ENCODE results near the gene TPCN1. TPM values are rescaled to one million over a fixed set of nuclear protein-coding genes. Genes with fewer than 3 reads are reported as not detected.

TPCN1 gene
- total RNA-seq, 1 experiment from 2014 or later, result 13.5 TPM

DNA sequence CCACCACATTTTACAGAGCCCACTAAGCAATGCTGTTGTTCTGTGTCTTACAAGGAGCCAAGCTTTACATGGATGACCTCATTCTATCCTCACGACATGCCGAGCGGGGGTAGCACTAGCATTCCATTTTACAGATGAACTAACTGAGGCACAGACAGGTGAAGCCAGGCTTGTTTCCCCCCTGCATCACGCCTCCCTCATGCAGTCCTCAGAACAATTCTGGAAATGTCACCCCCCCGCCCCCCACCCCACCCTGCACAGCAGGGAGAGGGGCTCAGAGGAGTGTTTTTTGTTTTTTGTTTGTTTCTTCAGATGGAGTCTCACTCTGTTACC lies 112.1 kb downstream of the TPCN1 start:
- H3K4me2 ChIP-seq (ENCODE audit: insufficient read depth, insufficient read length, low read length), result no peak overlapping the region
- H3K27me3 Mint-ChIP-seq (ENCODE audit: low read depth), result peaks cover 24% of the 10 kb centered on the region
- no peaks in the 10 kb centered on the region for H3K9me3 ChIP-seq (ENCODE audit: control insufficient read depth, low read depth, low read length)
- peaks cover 0 to 35% (median 24%) of the 10 kb centered on the region in 3 experiments; a peak in 5 of 7 replicates for H3K36me3 Mint-ChIP-seq (ENCODE audit: insufficient read depth in 1 of 3, low read depth in 3 of 3)
- H3K18ac ChIP-seq (ENCODE audit: insufficient read length, low read depth, low read length), result no peak overlapping the region
- H3T11ph ChIP-seq (ENCODE audit: low read length), result no peak overlapping the region
- no peak overlapping the region for H2BK120ac ChIP-seq (ENCODE audit: low read depth, low read length, poor library complexity, severe bottlenecking)
- no peak overlapping the region for H2BK12ac ChIP-seq (ENCODE audit: insufficient read length, low read depth, low read length)
- no peaks in the 10 kb centered on the region for H3K9me3 Mint-ChIP-seq
- no peak overlapping the region for H2BK5ac ChIP-seq (ENCODE audit: insufficient read length, low read length)
- peak overlapping the region in 1 of 2 experiments; percentile 79; a peak in 3 of 5 replicates for H3K4me3 Mint-ChIP-seq
- no peaks in the 10 kb centered on the region for H3K79me2 ChIP-seq (ENCODE audit: insufficient read depth, low read length)
- H3K14ac ChIP-seq (ENCODE audit: insufficient read depth, low read length), result no peak overlapping the region
- no peak overlapping the region for H2BK15ac ChIP-seq (ENCODE audit: low read depth, low read length)
- no peak overlapping the region for H3K56ac ChIP-seq (ENCODE audit: insufficient read length, low read depth, low read length)
- TF ChIP-seq, protein P1, sequence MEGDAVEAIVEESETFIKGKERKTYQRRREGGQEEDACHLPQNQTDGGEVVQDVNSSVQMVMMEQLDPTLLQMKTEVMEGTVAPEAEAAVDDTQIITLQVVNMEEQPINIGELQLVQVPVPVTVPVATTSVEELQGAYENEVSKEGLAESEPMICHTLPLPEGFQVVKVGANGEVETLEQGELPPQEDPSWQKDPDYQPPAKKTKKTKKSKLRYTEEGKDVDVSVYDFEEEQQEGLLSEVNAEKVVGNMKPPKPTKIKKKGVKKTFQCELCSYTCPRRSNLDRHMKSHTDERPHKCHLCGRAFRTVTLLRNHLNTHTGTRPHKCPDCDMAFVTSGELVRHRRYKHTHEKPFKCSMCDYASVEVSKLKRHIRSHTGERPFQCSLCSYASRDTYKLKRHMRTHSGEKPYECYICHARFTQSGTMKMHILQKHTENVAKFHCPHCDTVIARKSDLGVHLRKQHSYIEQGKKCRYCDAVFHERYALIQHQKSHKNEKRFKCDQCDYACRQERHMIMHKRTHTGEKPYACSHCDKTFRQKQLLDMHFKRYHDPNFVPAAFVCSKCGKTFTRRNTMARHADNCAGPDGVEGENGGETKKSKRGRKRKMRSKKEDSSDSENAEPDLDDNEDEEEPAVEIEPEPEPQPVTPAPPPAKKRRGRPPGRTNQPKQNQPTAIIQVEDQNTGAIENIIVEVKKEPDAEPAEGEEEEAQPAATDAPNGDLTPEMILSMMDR (conservative IDR thresholded peaks at IDR 0.05), result no peak
- H3K27me3 ChIP-seq (ENCODE audit: insufficient read depth, low read length), result peaks cover 3% of the 10 kb centered on the region; the same call in 1 of the 2 replicates
- H3K27ac Mint-ChIP-seq, result no peak overlapping the region
- WGBS (ENCODE audit: extremely low coverage, insufficient read length, low lambda C conversion rate), result no CpG with 5 or more reads among the region's 5 CpGs
- peaks cover 8% of the 10 kb centered on the region for H3K23me2 ChIP-seq (ENCODE audit: insufficient read length, low read depth, low read length, poor library complexity, severe bottlenecking)
- no peak overlapping the region for H3K4ac ChIP-seq (ENCODE audit: low read depth, low read length)
- H3K4me1 ChIP-seq (ENCODE audit: insufficient read depth, low read length), result no peaks in the 10 kb centered on the region
- H3K79me1 ChIP-seq (ENCODE audit: insufficient read depth, low read depth, low read length, poor library complexity, severe bottlenecking), result no peaks in the 10 kb centered on the region
- no peaks in the 10 kb centered on the region for H4K20me1 ChIP-seq (ENCODE audit: control insufficient read depth, insufficient read depth, insufficient read length)
- H4K5ac ChIP-seq (ENCODE audit: insufficient read length, low read depth, low read length), result no peak overlapping the region
- no peak overlapping the region for H3K27ac ChIP-seq (ENCODE audit: insufficient read length, low read depth, low read length)
- no peak overlapping the region for H3K9ac ChIP-seq (ENCODE audit: extremely low read depth, insufficient read length, low read length)
- no peak overlapping the region for H3K23ac ChIP-seq (ENCODE audit: insufficient read length, low read depth, low read length)
- H2BK20ac ChIP-seq (ENCODE audit: low read depth, low read length, poor library complexity, severe bottlenecking), result no peak overlapping the region
- H2AK5ac ChIP-seq (ENCODE audit: insufficient read length, low read length), result no peak overlapping the region
- H3K4me1 Mint-ChIP-seq, result peaks cover 17 to 25% of the 10 kb centered on the region in 2 experiments
- H2AFZ ChIP-seq (ENCODE audit: low read length), result no peak overlapping the region
- no peak for DNase-seq
- H4K8ac ChIP-seq (replicated peaks; ENCODE audit: insufficient read length, low read depth, low read length), result no peak overlapping the region
- H4K91ac ChIP-seq (ENCODE audit: insufficient read length, low read depth, low read length), result no peak overlapping the region

Measured in H9 (cell line).